Mammary epithelial cell (primary cell): ENCODE data around the gene STIM1.
"Not testable (repeated sequence)": the region's sequence is repeated elsewhere in the genome, so short reads cannot be mapped to it uniquely, and the experiment has no call there.

ENCODE experiments used
- CTCF ChIP-seq, 2 donors: IDR thresholded peaks in 1 of 2; conservative IDR thresholded peaks in 1 of 2; 2 replicates each; pipeline ENCODE4 v1.5.1; 2011 to 2012; ENCODE audit warnings: inconsistent platforms in 2 of 2, low read length in 2 of 2, mild to moderate bottlenecking in 2 of 2, control low read depth in 1 of 2, low read depth in 1 of 2; ENCODE audit not compliant: insufficient read depth in 1 of 2; ENCODE audit errors: extremely low read depth in 1 of 2
- EZH2 ChIP-seq: IDR thresholded peaks from 2 replicates; pipeline ENCODE4 v1.6.1; 2012; ENCODE audit warnings: low read length, inconsistent platforms, borderline replicate concordance

GRCh38 chr11:4004753-4005152 lies 149.3 kb downstream of the STIM1 start:
- not testable (repeated sequence) for TF ChIP-seq CTCF (conservative IDR thresholded peaks at IDR 0.05 in 1 of 2, IDR thresholded peaks at IDR 0.05 in 1 of 2; ENCODE audit: extremely low read depth in 1 of 2, insufficient read depth in 1 of 2, low read depth in 1 of 2, low read length in 2 of 2); EZH2
